Gastroesophageal sphincter (tissue), 4 donors: ENCODE results near the gene ARMC7. TPM values are rescaled to one million over a fixed set of nuclear protein-coding genes. Genes with fewer than 3 reads are reported as not detected.
A peak's percentile ranks its signal among the peaks of the same experiment; 100 is the strongest.
"Not testable (repeated sequence)": the region's sequence is repeated elsewhere in the genome, so short reads cannot be mapped to it uniquely, and the experiment has no call there.

Experiments used
- ATAC-seq: fragments of 150-250 bp; one replicate; pipeline ENCODE4 v1.9.1; 2016; ENCODE audit warnings: mild to moderate bottlenecking, moderate library complexity
- H3K27ac ChIP-seq, 4 donors: fragments of 200-600 bp; sonication (generic) in 3 of 4; 1 replicate in 3 of 4; 2 replicates in 1 of 4; pipeline ENCODE4 v1.5.1; 2016 to 2019
- H3K27me3 ChIP-seq: fragments of 200-600 bp; sonication (generic); one replicate; pipeline ENCODE4 v1.5.1; 2019
- H3K36me3 ChIP-seq, 2 donors: fragments of 200-600 bp; sonication (generic); one replicate each; pipeline ENCODE4 v1.5.1; 2019; ENCODE audit warnings: control low read depth in 1 of 2
- H3K4me1 ChIP-seq, 3 donors: fragments of 200-600 bp; sonication (generic); 1 replicate in 2 of 3; 2 replicates in 1 of 3; pipeline ENCODE4 v1.5.1; 2016 to 2019; ENCODE audit warnings: control low read depth in 2 of 3
- H3K4me3 ChIP-seq, 2 donors: fragments of 200-600 bp; sonication (generic); one replicate each; pipeline ENCODE4 v1.5.1; 2019; ENCODE audit warnings: mild to moderate bottlenecking in 1 of 2, moderate library complexity in 1 of 2
- H3K9me3 ChIP-seq, 3 donors: fragments of 200-600 bp; sonication (generic); one replicate each; pipeline ENCODE4 v1.5.1; 2017 to 2019; ENCODE audit warnings: control low read depth in 2 of 3
- CTCF ChIP-seq, 4 experiments: fragments of 200-600 bp in 2 of 4; fragments of 450-650 bp in 2 of 4; sonication (generic) in 1 of 4; IDR thresholded peaks; one replicate each; pipeline ENCODE4 v1.5.1; 2017 to 2019; ENCODE audit warnings: antibody characterized with exemption in 4 of 4, mild to moderate bottlenecking in 2 of 4, moderate library complexity in 2 of 4
- EP300 ChIP-seq: sonication (generic); formaldehyde crosslinking; IDR thresholded peaks from one replicate; pipeline ENCODE4 v1.6.1; 2017; ENCODE audit warnings: antibody characterized with exemption, mild to moderate bottlenecking
- POLR2A ChIP-seq, 2 donors: fragments of 450-650 bp; IDR thresholded peaks; one replicate each; pipeline ENCODE4 v1.6.1; 2017; ENCODE audit warnings: antibody characterized with exemption in 2 of 2, mild to moderate bottlenecking in 2 of 2, moderate library complexity in 1 of 2
- POLR2AphosphoS5 ChIP-seq: sonication (generic); formaldehyde crosslinking; IDR thresholded peaks from one replicate; pipeline ENCODE4 v1.6.1; 2017; ENCODE audit warnings: antibody characterized with exemption
- WGBS, 2 donors: methylation state at CpG; one replicate each; pipeline ENCODE4 v1.1.5; 2018; ENCODE audit warnings: low coverage in 1 of 2; 5-methylcytosine and 5-hydroxymethylcytosine counted together
- total RNA-seq, 4 donors: library from RNA; depleted of rRNA; stranded (reverse); fragments of >200 nt; gene quantifications; one replicate each; pipeline ENCODE4 v1.1.0, GENCODE V29; 2016

Gene ARMC7
- total RNA-seq, 4 donors from 2014 or later, result 2.4 to 6.1 (median 3.9) TPM

- ATAC-seq, result no peak
- H3K4me3 ChIP-seq, result no peak overlapping the region
- 83 to 92% methylated on average over 1 to 3 of the region's 3 CpGs for WGBS, 2 donors
- peaks cover 0 to 22% (median 6%) of the 10 kb centered on the region in 3 donors for H3K4me1 ChIP-seq
- no peak for TF ChIP-seq EP300
- no peak for TF ChIP-seq POLR2AphosphoS5
- no peak for TF ChIP-seq CTCF (IDR thresholded peaks at IDR 0.05)
- TF ChIP-seq POLR2A (IDR thresholded peaks at IDR 0.05), result no peak
- peaks cover 0 to 4% of the 10 kb centered on the region in 2 donors for H3K36me3 ChIP-seq
- H3K27ac ChIP-seq, result peak overlapping the region in 3 of 4 donors; percentile 60 to 85 (median 68)
- no peaks in the 10 kb centered on the region for H3K27me3 ChIP-seq
- no peaks in the 10 kb centered on the region for H3K9me3 ChIP-seq
Observed at GRCh38 chr17:75155191-75155601, 45.4 kb downstream of the ARMC7 start.

DNA sequence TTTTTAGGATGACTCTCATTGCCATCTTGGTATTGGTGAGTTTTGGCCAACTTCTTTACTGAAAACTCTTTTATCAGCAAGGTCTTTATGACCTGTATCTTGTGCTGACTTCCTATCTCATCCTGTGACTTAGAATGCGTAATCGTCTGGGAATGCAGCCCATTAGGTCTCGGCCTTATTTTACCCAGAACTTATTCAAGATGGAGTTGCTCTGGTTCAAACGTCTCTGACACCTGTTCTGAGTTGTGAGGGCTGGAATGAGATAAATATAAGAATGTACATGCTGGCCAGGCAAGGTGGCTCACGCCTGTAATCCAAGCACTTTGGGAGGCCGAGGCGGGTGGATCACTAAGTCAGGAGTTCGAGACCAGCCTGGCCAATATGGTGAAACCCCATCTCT, 48.7 kb downstream of the ARMC7 start:
- H3K4me3 ChIP-seq, H3K9me3 ChIP-seq, H3K27ac ChIP-seq, H3K36me3 ChIP-seq, ATAC-seq, H3K27me3 ChIP-seq: not testable (repeated sequence)
- WGBS, 2 donors, result 87% methylated on average over 3 of the region's 8 CpGs; no CpG with 5 or more reads in 1 of the 2 donors
- peaks cover 0 to 13% (median 1%) of the 10 kb centered on the region in 3 donors for H3K4me1 ChIP-seq

- H3K27me3 ChIP-seq, result no peaks in the 10 kb centered on the region
- H3K36me3 ChIP-seq, result peaks cover 0 to 10% of the 10 kb centered on the region in 2 donors
- H3K9me3 ChIP-seq, result no peaks in the 10 kb centered on the region
- no peak overlapping the region for H3K4me3 ChIP-seq
- peaks cover 0 to 7% (median 0%) of the 10 kb centered on the region in 3 donors for H3K4me1 ChIP-seq
- TF ChIP-seq EP300 (no peak), POLR2A (IDR thresholded peaks at IDR 0.05) (no peak), POLR2AphosphoS5 (no peak), CTCF (IDR thresholded peaks at IDR 0.05) (no peak)
- ATAC-seq, result no peak
- no peak overlapping the region for H3K27ac ChIP-seq
- 85 to 100% methylated on average over 3 to 4 of the region's 4 CpGs for WGBS, 2 donors
Observed at GRCh38 chr17:75159196-75160031, 49.6 kb downstream of the ARMC7 start.

DNA sequence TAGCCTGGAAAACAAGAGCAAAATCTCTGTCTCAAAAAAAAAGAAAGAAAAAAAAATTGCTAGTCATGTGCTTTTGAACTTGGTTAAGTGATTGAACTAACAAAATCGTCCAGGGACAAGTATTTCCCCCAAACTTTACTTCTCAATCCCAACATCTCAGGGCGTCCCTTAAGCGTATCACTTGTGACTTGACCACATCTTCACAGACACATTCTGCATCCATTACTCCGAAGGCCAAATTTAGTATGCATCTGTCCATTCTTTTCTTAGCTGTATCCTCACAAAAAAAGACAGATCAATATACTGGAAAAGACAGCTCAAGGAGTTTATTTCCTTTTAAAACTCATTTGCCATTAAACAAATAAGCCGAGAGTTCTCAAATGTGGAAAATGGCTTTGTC, 50.4 kb downstream of the ARMC7 start:
- no peaks in the 10 kb centered on the region for H3K27me3 ChIP-seq
- WGBS, 2 donors, result 87 to 92% methylated on average over 5 of the region's 5 CpGs
- no peaks in the 10 kb centered on the region for H3K9me3 ChIP-seq
- ATAC-seq, result no peak
- no peak for TF ChIP-seq EP300
- no peak for TF ChIP-seq POLR2A (IDR thresholded peaks at IDR 0.05)
- TF ChIP-seq CTCF (IDR thresholded peaks at IDR 0.05), result no peak
- TF ChIP-seq POLR2AphosphoS5, result no peak
- no peak overlapping the region for H3K4me3 ChIP-seq
- peaks cover 0 to under 1% (median 0%) of the 10 kb centered on the region in 3 donors for H3K4me1 ChIP-seq
- no peak overlapping the region for H3K27ac ChIP-seq
- peaks cover 0 to 18% of the 10 kb centered on the region in 2 donors for H3K36me3 ChIP-seq

- WGBS, 2 donors, result 96 to 100% methylated on average over 1 to 3 of the region's 5 CpGs
- Histone ChIP-seq H3K4me1 (no peaks in the 10 kb centered on the region), H3K27ac (no peak overlapping the region), H3K27me3 (no peaks in the 10 kb centered on the region), H3K4me3 (no peak overlapping the region), H3K36me3 (peaks cover 0 to 46% of the 10 kb centered on the region in 2 donors), H3K9me3 (no peaks in the 10 kb centered on the region)
- ATAC-seq, result no peak
- no peak for TF ChIP-seq EP300
- no peak for TF ChIP-seq CTCF (IDR thresholded peaks at IDR 0.05)
- no peak for TF ChIP-seq POLR2A (IDR thresholded peaks at IDR 0.05)
- TF ChIP-seq POLR2AphosphoS5, result no peak
Observed at GRCh38 chr17:75163074-75163473, 53.3 kb downstream of the ARMC7 start.

DNA sequence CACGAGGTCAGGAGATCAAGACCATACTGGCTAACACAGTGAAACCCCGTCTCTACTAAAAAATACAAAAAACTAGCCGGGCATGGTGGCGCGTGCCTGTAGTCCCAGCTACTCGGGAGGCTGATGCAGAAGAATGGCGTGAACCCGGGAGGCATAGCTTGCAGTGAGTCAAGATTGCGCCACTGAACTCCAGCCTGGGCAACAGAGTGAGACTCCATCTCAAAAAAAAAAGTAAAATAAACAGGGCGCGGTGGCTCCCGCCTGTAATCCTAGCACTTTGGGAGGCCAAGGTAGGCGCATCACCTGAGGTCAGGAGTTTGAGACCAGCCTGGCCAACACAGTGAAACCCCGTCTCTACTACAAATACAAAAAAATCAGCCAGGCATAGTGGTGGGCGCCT, 54.8 kb downstream of the ARMC7 start:
- not testable (repeated sequence) for H3K27ac ChIP-seq, H3K4me1 ChIP-seq, H3K4me3 ChIP-seq, H3K27me3 ChIP-seq, ATAC-seq, H3K9me3 ChIP-seq
- H3K36me3 ChIP-seq, result peaks cover 0 to 56% of the 10 kb centered on the region in 2 donors
- 92 to 96% methylated on average over 8 to 10 of the region's 15 CpGs for WGBS, 2 donors
